ENCODE measurements around the gene HPSE2. TPM values are rescaled to one million over a fixed set of nuclear protein-coding genes. Genes with fewer than 3 reads are reported as not detected.

HPSE2 gene
- total RNA-seq, 1 donor from 2014 or later = not detected

DNA sequence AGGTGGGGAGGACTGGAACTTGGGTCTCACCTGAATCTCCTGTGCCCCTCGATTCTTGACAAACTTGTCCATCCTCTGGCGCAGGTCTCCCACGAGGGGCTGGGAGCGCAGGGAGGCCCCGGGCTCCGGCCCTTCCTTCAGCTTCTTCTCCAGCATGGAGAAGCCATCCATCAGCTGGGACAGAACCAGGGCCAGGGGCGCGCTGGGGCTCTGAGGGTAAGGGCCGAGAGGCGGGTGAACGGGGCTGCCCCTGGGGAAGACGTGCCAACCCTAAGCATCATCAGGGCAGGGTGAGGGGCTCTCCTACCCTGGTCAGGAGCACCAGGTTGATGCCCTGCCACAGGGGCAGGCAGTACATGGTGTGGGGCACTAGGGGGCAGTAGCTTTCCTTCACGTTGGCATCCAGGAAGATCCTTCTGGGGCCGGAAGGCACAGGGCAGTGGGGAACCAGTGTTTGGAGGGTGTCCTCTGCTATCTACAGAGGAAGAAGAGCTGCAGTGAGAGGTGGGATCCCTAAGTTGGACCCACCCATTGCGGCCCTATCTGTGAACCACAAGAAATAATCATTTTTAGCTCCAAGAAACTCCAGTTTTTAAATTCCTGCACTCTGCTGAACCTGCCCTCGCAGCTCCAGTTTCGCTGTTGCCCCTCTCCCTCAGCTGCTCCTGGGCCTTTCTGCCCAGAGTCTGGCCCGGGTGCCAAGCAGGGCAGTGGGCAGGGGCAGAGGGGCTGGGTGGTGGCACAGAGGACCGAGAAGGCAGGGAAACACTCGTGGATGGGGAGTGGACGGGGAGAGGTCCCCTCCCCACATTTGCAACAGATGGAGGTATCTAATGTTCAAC is 809.9 kb downstream of the HPSE2 start:
- intact Hi-C loops (cut with micrococcal nuclease) = no loop called here
- Mint-ChIP-seq H3K27ac (no peak overlapping the region), H3K9me3 (no peaks in the 10 kb centered on the region), H3K4me3 (no peak overlapping the region), H3K36me3 (ENCODE audit: low read depth) (peaks cover 17% of the 10 kb centered on the region), H3K4me1 (no peaks in the 10 kb centered on the region), H3K27me3 (no peaks in the 10 kb centered on the region)
- DNase-seq = peak; percentile 80

- intact Hi-C loops (cut with micrococcal nuclease) = no loop called here
- no peak for DNase-seq
- Mint-ChIP-seq H3K27ac (no peak overlapping the region), H3K4me3 (no peak overlapping the region), H3K4me1 (no peaks in the 10 kb centered on the region), H3K36me3 (ENCODE audit: low read depth) (peaks cover 14% of the 10 kb centered on the region), H3K9me3 (no peaks in the 10 kb centered on the region), H3K27me3 (no peaks in the 10 kb centered on the region)
Observed at GRCh38 chr10:98424295-98425254, 811.1 kb downstream of the HPSE2 start.

DNA sequence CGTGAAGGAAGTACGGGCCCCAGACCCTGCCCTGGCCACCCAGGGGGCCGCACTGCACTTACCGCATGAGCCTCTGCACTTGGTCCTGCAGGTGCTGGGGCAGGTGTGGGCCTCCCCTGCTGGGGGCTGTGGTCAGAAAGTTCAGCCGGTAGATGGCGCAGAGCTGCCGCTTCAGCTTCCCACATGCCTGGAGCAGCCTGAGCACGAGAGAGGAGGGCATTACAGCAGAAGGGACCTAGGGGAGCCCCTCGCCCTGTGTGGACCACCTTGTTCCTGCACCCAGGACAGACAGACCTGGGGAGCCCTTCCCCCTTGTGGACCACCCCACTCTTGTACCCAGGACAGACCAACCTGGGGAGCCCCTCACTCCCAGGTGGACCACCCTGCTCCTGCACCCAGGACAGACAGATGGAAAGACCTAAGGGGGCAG is 811.9 kb downstream of the HPSE2 start:
- Mint-ChIP-seq H3K27me3 (no peaks in the 10 kb centered on the region), H3K36me3 (ENCODE audit: low read depth) (peaks cover 19% of the 10 kb centered on the region), H3K4me3 (no peak overlapping the region), H3K27ac (no peak overlapping the region), H3K9me3 (no peaks in the 10 kb centered on the region), H3K4me1 (no peaks in the 10 kb centered on the region)
- intact Hi-C loops (cut with micrococcal nuclease) = no loop called here
- DNase-seq = no peak

- H3K27ac Mint-ChIP-seq = no peak overlapping the region
- no peak for DNase-seq
- no peaks in the 10 kb centered on the region for H3K4me1 Mint-ChIP-seq
- no peak overlapping the region for H3K4me3 Mint-ChIP-seq
- H3K36me3 Mint-ChIP-seq (ENCODE audit: low read depth) = peaks cover 18% of the 10 kb centered on the region
- H3K27me3 Mint-ChIP-seq = no peaks in the 10 kb centered on the region
- intact Hi-C loops (cut with micrococcal nuclease) = no loop called here
- no peaks in the 10 kb centered on the region for H3K9me3 Mint-ChIP-seq
Observed at GRCh38 chr10:98422182-98422581, 813.5 kb downstream of the HPSE2 start.

- DNase-seq = no peak
- Mint-ChIP-seq H3K27ac (no peak overlapping the region), H3K36me3 (ENCODE audit: low read depth) (peaks cover 18% of the 10 kb centered on the region), H3K4me3 (no peak overlapping the region), H3K27me3 (no peaks in the 10 kb centered on the region), H3K9me3 (no peaks in the 10 kb centered on the region), H3K4me1 (no peaks in the 10 kb centered on the region)
- intact Hi-C loops (cut with micrococcal nuclease) = no loop called here
Observed at GRCh38 chr10:98420786-98421185, 814.9 kb downstream of the HPSE2 start.

- Mint-ChIP-seq H3K27ac (no peak overlapping the region), H3K9me3 (no peaks in the 10 kb centered on the region), H3K4me3 (no peak overlapping the region), H3K4me1 (peaks cover 6% of the 10 kb centered on the region), H3K36me3 (ENCODE audit: low read depth) (peaks cover 20% of the 10 kb centered on the region), H3K27me3 (no peaks in the 10 kb centered on the region)
- intact Hi-C loops (cut with micrococcal nuclease) = no loop called here
- DNase-seq = no peak
Observed at GRCh38 chr10:98419469-98420261, 816.0 kb downstream of the HPSE2 start.

- peaks cover 18% of the 10 kb centered on the region for H3K36me3 Mint-ChIP-seq (ENCODE audit: low read depth)
- no peak overlapping the region for H3K27ac Mint-ChIP-seq
- intact Hi-C loops (cut with micrococcal nuclease) = no loop called here
- no peaks in the 10 kb centered on the region for H3K27me3 Mint-ChIP-seq
- H3K9me3 Mint-ChIP-seq = no peaks in the 10 kb centered on the region
- peaks cover 10% of the 10 kb centered on the region for H3K4me1 Mint-ChIP-seq
- no peak overlapping the region for H3K4me3 Mint-ChIP-seq
- no peak for DNase-seq
Observed at GRCh38 chr10:98418665-98419468, 816.8 kb downstream of the HPSE2 start.

DNA sequence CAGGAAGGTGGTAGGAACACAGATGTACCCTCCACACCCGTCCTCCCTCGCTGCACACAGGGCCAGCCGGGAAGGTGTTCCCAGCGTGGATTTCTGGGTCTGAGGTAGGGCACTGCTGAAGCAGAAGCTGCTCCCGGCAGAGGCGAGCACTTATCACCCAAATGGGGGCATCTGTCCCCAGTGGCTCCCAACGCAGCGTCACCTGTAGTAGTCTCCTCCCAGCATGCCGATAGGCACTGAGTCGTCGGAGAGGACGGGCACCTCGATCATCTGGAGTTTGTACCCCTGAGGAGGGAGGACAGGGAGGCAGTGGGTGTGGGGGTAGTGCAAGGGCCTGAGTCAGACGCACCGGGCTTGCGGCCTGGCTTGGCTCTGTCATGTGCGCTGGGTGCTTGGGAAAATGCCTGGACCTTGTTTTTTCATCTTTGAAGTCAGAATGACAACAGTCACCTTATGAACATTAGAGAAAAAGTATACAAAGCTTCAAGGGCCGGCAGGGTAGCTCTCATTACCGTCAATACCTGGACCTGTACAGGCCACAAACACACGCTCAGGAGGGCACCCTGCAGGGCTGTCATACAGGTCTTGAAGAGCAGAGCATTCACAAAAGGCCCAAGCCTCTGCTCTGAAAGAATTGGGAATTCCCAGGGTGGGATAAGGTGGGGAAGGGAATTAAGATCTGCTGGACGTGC is 817.5 kb downstream of the HPSE2 start:
- peaks cover 10% of the 10 kb centered on the region for H3K4me1 Mint-ChIP-seq
- no peak overlapping the region for H3K4me3 Mint-ChIP-seq
- H3K27ac Mint-ChIP-seq = no peak overlapping the region
- no peaks in the 10 kb centered on the region for H3K27me3 Mint-ChIP-seq
- no peaks in the 10 kb centered on the region for H3K9me3 Mint-ChIP-seq
- peaks cover 16% of the 10 kb centered on the region for H3K36me3 Mint-ChIP-seq (ENCODE audit: low read depth)
- intact Hi-C loops (cut with micrococcal nuclease) = no loop called here
- no peak for DNase-seq

DNA sequence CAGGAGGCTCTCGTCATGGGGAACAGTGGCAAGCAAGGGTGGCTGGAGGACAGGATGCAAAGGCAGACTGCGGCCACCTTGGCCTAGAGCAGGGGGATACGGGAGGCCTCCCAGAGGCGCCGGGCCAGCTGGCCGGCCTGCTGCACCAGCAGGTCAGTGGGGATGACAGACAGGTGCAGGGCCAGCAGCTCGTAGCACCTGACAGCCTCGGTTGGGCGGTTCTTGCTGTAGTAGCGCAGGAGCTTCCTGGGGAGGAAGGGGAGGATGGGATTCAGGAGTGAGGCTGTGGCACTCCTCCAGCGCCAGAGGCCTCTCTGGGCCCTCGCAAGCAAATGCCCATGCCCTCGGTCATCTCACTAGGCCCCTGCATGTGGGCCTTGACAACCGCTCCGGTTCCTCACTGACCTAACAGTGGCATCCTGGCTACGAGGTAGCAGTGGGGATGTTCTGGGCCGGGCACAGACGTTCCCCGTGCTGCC is 818.1 kb downstream of the HPSE2 start:
- Mint-ChIP-seq H3K9me3 (no peaks in the 10 kb centered on the region), H3K4me1 (peaks cover 10% of the 10 kb centered on the region), H3K4me3 (no peak overlapping the region), H3K27ac (no peak overlapping the region), H3K36me3 (ENCODE audit: low read depth) (peaks cover 13% of the 10 kb centered on the region), H3K27me3 (no peaks in the 10 kb centered on the region)
- intact Hi-C loops (cut with micrococcal nuclease) = no loop called here
- DNase-seq = no peak

DNA sequence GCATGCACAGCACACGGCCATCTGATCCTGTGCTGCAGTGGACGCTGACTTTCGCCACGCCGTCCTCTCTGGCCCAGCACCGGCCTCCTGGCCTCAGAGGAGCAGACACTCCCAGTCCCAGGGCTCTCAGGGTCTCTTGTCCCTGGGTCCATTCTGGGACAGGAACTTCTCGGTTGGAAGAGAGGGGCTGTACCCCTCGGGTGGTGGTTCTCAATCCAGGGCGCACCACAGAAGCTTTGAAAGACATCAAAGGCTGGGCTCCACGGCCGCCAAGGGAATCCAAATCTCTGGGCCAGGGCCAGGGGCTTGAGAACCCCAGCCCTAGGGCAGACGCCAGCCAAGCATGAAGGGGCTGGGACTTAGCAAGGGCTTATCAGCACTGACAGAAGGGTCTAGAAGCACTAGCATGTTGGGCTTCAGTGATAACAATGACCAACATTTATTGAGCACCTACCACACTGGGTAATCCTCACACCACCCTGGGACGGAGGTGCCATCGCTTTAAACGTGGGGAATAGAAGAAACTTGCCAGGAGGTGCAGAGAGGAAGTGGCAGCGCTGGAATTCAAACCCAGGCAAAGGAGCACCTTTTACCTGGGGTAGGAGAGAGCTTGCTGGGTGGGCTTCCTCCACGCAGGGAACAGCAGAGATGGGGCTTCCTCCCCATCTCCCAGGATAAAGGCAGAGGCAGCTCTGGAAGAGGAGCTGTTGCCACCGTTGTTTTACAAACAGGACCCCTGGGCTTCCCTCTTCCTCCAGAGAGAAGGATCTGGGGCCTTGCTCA is 818.9 kb downstream of the HPSE2 start:
- Mint-ChIP-seq H3K9me3 (no peaks in the 10 kb centered on the region), H3K4me3 (no peak overlapping the region), H3K36me3 (ENCODE audit: low read depth) (peaks cover 12% of the 10 kb centered on the region), H3K4me1 (peaks cover 10% of the 10 kb centered on the region), H3K27me3 (no peaks in the 10 kb centered on the region), H3K27ac (no peak overlapping the region)
- DNase-seq = no peak
- intact Hi-C loops (cut with micrococcal nuclease) = no loop called here

DNA sequence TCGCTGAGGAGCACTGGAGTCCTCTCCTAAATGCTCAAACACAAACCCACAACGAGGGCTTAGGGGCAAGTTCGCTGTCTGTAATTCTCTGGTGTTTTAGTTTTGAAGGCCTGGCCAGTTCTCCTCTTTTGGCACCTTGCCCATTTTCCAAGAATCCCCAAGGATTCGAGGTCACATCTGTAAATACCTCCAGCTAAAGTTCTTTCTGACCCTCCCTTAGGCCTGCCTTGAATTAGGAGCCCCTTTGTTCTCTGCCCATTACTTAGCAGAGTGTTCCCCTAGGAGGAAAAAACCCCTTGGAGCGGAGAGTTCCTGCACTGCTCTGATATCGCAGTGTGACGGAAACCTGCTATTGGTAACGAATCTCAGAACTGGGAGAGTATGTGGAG is 819.9 kb downstream of the HPSE2 start:
- intact Hi-C loops (cut with micrococcal nuclease) = no loop called here
- H3K4me1 Mint-ChIP-seq = peaks cover 10% of the 10 kb centered on the region
- no peaks in the 10 kb centered on the region for H3K27me3 Mint-ChIP-seq
- no peak overlapping the region for H3K27ac Mint-ChIP-seq
- no peak for DNase-seq
- H3K4me3 Mint-ChIP-seq = no peak overlapping the region
- H3K36me3 Mint-ChIP-seq (ENCODE audit: low read depth) = peaks cover 12% of the 10 kb centered on the region
- H3K9me3 Mint-ChIP-seq = no peaks in the 10 kb centered on the region

Data from activated CD4-positive, alpha-beta T cell treated with anti-CD3 and anti-CD28 coated beads, Interleukin-2, amount 10 ng/mL, durations not matched to agents 24 days and 14 days (primary cell).